ENCODE measurements around the gene HINFP. TPM values are rescaled to one million over a fixed set of nuclear protein-coding genes. Genes with fewer than 3 reads are reported as not detected.
"Not testable (repeated sequence)": the region's sequence is repeated elsewhere in the genome, so short reads cannot be mapped to it uniquely, and the experiment has no call there.

The HINFP gene
- polyA plus RNA-seq, 6 donors from 2014 or later: 7.0 to 19.3 (median 9.9) TPM

GRCh38 chr11:119156496-119156895 is 35.1 kb downstream of the HINFP start:
- Mint-ChIP-seq H3K4me3 (no peak overlapping the region), H3K9me3 (peaks cover 0 to 2% (median 0%) of the 10 kb centered on the region in 7 donors), H3K4me1 (peaks cover 0 to 6% (median 2%) of the 10 kb centered on the region in 3 donors), H3K36me3 (no peaks in the 10 kb centered on the region), H3K27me3 (peaks cover 14 to 61% (median 46%) of the 10 kb centered on the region in 3 donors), H3K27ac (no peak overlapping the region)
- no peak for DNase-seq
- no peak for ATAC-seq (ENCODE audit: low read depth in 2 of 2)

- no peak for DNase-seq
- Mint-ChIP-seq H3K36me3 (no peaks in the 10 kb centered on the region), H3K4me3 (no peak overlapping the region), H3K27ac (no peak overlapping the region), H3K9me3 (peaks cover 0 to 2% (median 0%) of the 10 kb centered on the region in 7 donors), H3K4me1 (peaks cover 0 to 6% (median 2%) of the 10 kb centered on the region in 3 donors), H3K27me3 (peaks cover 10 to 55% (median 43%) of the 10 kb centered on the region in 3 donors)
- ATAC-seq (ENCODE audit: low read depth in 2 of 2): no peak
These were observed 35.7 kb downstream of the HINFP start for GRCh38 chr11:119157063-119157462.

GRCh38 chr11:119158467-119158866 is 37.1 kb downstream of the HINFP start:
- Mint-ChIP-seq H3K9me3 (peaks cover 0 to 2% (median 0%) of the 10 kb centered on the region in 7 donors), H3K36me3 (no peaks in the 10 kb centered on the region), H3K4me3 (no peak overlapping the region), H3K27me3 (peaks cover 5 to 47% (median 31%) of the 10 kb centered on the region in 3 donors), H3K27ac (no peak overlapping the region), H3K4me1 (peaks cover 0 to 6% (median 2%) of the 10 kb centered on the region in 3 donors)
- ATAC-seq (ENCODE audit: low read depth in 2 of 2): no peak
- DNase-seq: no peak

- ATAC-seq (ENCODE audit: low read depth in 2 of 2) (no peak), DNase-seq (no peak)
- no peaks in the 10 kb centered on the region for H3K36me3 Mint-ChIP-seq
- H3K9me3 Mint-ChIP-seq: peaks cover 0 to 2% (median 0%) of the 10 kb centered on the region in 7 donors
- peaks cover 5 to 32% (median 17%) of the 10 kb centered on the region in 3 donors for H3K27me3 Mint-ChIP-seq
- H3K27ac Mint-ChIP-seq: no peak overlapping the region
- H3K4me3 Mint-ChIP-seq: no peak overlapping the region
- H3K4me1 Mint-ChIP-seq: peaks cover 0 to 6% (median 2%) of the 10 kb centered on the region in 3 donors
These were observed 38.8 kb downstream of the HINFP start for GRCh38 chr11:119160151-119160550.

GRCh38 chr11:119161871-119162270 is 40.5 kb downstream of the HINFP start:
- Mint-ChIP-seq H3K4me3 (no peak overlapping the region), H3K36me3 (no peaks in the 10 kb centered on the region), H3K27ac (peak overlapping the region in 1 of 6 donors; percentile 81), H3K27me3 (peaks cover 0 to 18% (median 0%) of the 10 kb centered on the region in 3 donors), H3K4me1 (no peaks in the 10 kb centered on the region), H3K9me3 (peaks cover 0 to 2% (median 0%) of the 10 kb centered on the region in 7 donors)
- DNase-seq (no peak), ATAC-seq (ENCODE audit: low read depth in 2 of 2) (no peak)

- Mint-ChIP-seq H3K36me3 (no peaks in the 10 kb centered on the region), H3K4me1 (peaks cover 3 to 5% (median 4%) of the 10 kb centered on the region in 3 donors), H3K4me3 (peak overlapping the region in 2 of 8 donors; percentile 5 to 43), H3K9me3 (no peaks in the 10 kb centered on the region), H3K27ac (no peak overlapping the region), H3K27me3 (peaks cover 0 to 5% (median 0%) of the 10 kb centered on the region in 3 donors)
- ATAC-seq (ENCODE audit: low read depth in 2 of 2) (no peak), DNase-seq (no peak)
These were observed 45.1 kb downstream of the HINFP start for GRCh38 chr11:119166368-119167076.

- not testable (repeated sequence) for H3K9me3 Mint-ChIP-seq; H3K36me3 Mint-ChIP-seq; H3K27me3 Mint-ChIP-seq; DNase-seq; ATAC-seq (ENCODE audit: low read depth in 2 of 2); H3K4me1 Mint-ChIP-seq
- H3K4me3 Mint-ChIP-seq: peak overlapping the region in 2 of 8 donors; percentile 5 to 29
- peak overlapping the region in 1 of 6 donors; percentile 24 for H3K27ac Mint-ChIP-seq
These were observed 45.7 kb downstream of the HINFP start for GRCh38 chr11:119167077-119167458.

- DNase-seq: no peak
- H3K27ac Mint-ChIP-seq: peak overlapping the region in 3 of 6 donors; percentile 62 to 81 (median 78)
- ATAC-seq (ENCODE audit: low read depth in 2 of 2): no peak
These were observed 46.6 kb downstream of the HINFP start for GRCh38 chr11:119167933-119168332.

GRCh38 chr11:119168471-119169281 is 47.3 kb downstream of the HINFP start, which contains the start of gene NLRX1:
TSS of gene NLRX1 (plus strand) at chr11:119168725. CDS start at chr11:119171404, 2,679 bp downstream.
- peak; percentile 77 for DNase-seq
- H3K27ac Mint-ChIP-seq: peak within 1 kb of the TSS in 5 of 6 donors; percentile 62 to 89 (median 78)
- peaks cover 3 to 5% (median 4%) of the 10 kb centered on the region in 3 donors for H3K4me1 Mint-ChIP-seq
- no peaks in the 10 kb centered on the region for H3K27me3 Mint-ChIP-seq
- ATAC-seq (ENCODE audit: low read depth in 2 of 2): peak; percentile 96 to 97
- no peaks in the 10 kb centered on the region for H3K9me3 Mint-ChIP-seq
- peak within 1 kb of the TSS; percentile 67 to 93 (median 90) for H3K4me3 Mint-ChIP-seq
- no peaks in the 10 kb centered on the region for H3K36me3 Mint-ChIP-seq

More at GRCh38 chr11:119167933-119168332, 46.6 kb downstream of the HINFP start:
- no peaks in the 10 kb centered on the region for H3K27me3 Mint-ChIP-seq
- no peaks in the 10 kb centered on the region for H3K36me3 Mint-ChIP-seq
- peaks cover 3 to 5% (median 4%) of the 10 kb centered on the region in 3 donors for H3K4me1 Mint-ChIP-seq
- no peaks in the 10 kb centered on the region for H3K9me3 Mint-ChIP-seq
- H3K4me3 Mint-ChIP-seq: peak overlapping the region; percentile 50 to 92 (median 82)

GRCh38 chr11:119169282-119169719 is 47.9 kb downstream of the HINFP start:
- H3K36me3 Mint-ChIP-seq: no peaks in the 10 kb centered on the region
- DNase-seq: no peak
- peak overlapping the region in 3 of 6 donors; percentile 62 to 89 (median 76) for H3K27ac Mint-ChIP-seq
- peaks cover 3 to 5% (median 4%) of the 10 kb centered on the region in 3 donors for H3K4me1 Mint-ChIP-seq
- peak overlapping the region; percentile 67 to 93 (median 90) for H3K4me3 Mint-ChIP-seq
- peak; percentile 22 to 31 for ATAC-seq (ENCODE audit: low read depth in 2 of 2)
- no peaks in the 10 kb centered on the region for H3K9me3 Mint-ChIP-seq
- H3K27me3 Mint-ChIP-seq: no peaks in the 10 kb centered on the region

GRCh38 chr11:119172513-119172912 is 51.1 kb downstream of the HINFP start:
- H3K4me3 Mint-ChIP-seq: peak overlapping the region in 1 of 8 donors; percentile 20
- H3K27ac Mint-ChIP-seq: no peak overlapping the region
- H3K4me1 Mint-ChIP-seq: peaks cover 3 to 5% (median 4%) of the 10 kb centered on the region in 3 donors
- ATAC-seq (ENCODE audit: low read depth in 2 of 2) (no peak), DNase-seq (no peak)
- no peaks in the 10 kb centered on the region for H3K36me3 Mint-ChIP-seq
- no peaks in the 10 kb centered on the region for H3K27me3 Mint-ChIP-seq
- no peaks in the 10 kb centered on the region for H3K9me3 Mint-ChIP-seq

- Mint-ChIP-seq H3K27ac (peak overlapping the region in 1 of 6 donors; percentile 82), H3K4me3 (no peak overlapping the region), H3K4me1 (peaks cover 3 to 5% (median 4%) of the 10 kb centered on the region in 3 donors), H3K9me3 (no peaks in the 10 kb centered on the region), H3K36me3 (no peaks in the 10 kb centered on the region), H3K27me3 (no peaks in the 10 kb centered on the region)
- no peak for DNase-seq
- ATAC-seq (ENCODE audit: low read depth in 2 of 2): no peak
These were observed 52.1 kb downstream of the HINFP start for GRCh38 chr11:119173453-119173852.

- ATAC-seq (ENCODE audit: low read depth in 2 of 2) (no peak), DNase-seq (no peak)
- H3K36me3 Mint-ChIP-seq: no peaks in the 10 kb centered on the region
- H3K27me3 Mint-ChIP-seq: no peaks in the 10 kb centered on the region
- no peaks in the 10 kb centered on the region for H3K9me3 Mint-ChIP-seq
- no peaks in the 10 kb centered on the region for H3K4me1 Mint-ChIP-seq
- peak overlapping the region in 1 of 6 donors; percentile 28 for H3K27ac Mint-ChIP-seq
- no peak overlapping the region for H3K4me3 Mint-ChIP-seq
These were observed 54.2 kb downstream of the HINFP start for GRCh38 chr11:119175493-119176077.
